Hematopoietic multipotent progenitor cell treated with erythropoietin and hydrocortisone succinate and interleukin-3 and kit ligand, for 8 days (in vitro differentiated cells): ENCODE data around the gene OGDH.
"Not testable (repeated sequence)": the region's sequence is repeated elsewhere in the genome, so short reads cannot be mapped to it uniquely, and the experiment has no call there.

Experiments used
- DNase-seq: peaks from one replicate; pipeline ENCODE4 v3.0.0-alpha.2; 2015

Gene OGDH

GRCh38 chr7:44606341-44607140, at the start of gene OGDH:
Gene OGDH (plus strand): TSS chr7:44606627. CDS start chr7:44624344, 17,717 bp downstream.
- peak; percentile 98 for DNase-seq

DNA sequence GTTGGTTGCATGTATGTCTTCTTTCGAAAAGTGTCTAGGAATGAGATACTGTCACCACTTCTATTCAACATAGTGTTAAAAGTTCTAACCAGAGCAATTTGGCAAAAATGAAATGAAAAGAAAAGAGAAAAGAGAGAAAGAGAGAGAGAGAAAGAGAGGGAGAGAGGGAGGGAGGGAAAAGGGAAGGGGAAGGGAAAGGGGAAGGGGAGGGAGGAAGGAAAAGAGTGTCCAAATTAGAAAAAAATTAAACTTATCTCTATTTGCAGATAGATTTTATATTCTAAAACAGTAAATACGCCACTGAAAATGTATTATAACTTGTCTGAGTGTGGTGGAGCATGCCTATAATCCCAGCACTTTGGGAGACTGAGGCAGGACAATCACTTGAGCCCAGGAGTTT, 48.9 kb upstream of the OGDH start:
- DNase-seq: no peak

DNA sequence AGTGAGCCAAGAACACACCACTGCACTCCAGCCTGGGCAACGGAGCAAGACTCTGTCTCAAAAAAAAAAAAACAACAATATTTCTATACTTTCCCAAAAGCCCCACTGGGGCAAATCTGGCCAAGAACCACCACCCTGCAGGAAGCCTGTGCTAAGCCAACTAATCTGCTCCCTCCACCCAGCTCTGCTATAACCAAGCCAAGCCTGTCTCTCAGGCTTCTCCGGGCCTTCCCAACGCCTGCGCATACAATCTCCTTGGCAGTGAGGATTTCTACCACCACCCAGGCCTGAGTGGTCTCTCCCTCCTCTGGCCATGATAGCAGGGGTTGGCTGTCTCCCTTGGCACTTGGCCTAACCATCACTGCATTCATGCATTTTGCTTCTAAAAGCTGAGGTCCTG, 46.9 kb upstream of the OGDH start:
- DNase-seq: no peak

DNA sequence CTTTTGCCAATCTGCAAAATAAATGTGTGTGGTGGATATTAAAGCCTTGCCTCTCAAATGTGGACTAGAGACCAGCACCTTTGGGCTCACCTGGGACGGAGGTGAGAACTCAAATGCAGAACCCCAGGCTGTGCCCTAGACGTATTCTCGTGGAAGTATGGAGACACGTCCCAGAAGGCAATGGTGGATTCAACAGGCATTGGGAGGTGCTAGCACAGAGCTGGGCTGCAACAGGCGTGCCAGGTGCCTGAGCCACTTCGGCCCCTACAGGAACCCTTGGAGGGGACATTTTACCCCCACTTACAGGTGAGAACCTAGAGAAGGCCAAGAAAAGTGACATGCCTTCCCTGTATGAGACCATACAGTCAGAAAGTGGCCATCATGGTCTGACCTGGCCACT, 44.9 kb upstream of the OGDH start:
- no peak for DNase-seq

DNA sequence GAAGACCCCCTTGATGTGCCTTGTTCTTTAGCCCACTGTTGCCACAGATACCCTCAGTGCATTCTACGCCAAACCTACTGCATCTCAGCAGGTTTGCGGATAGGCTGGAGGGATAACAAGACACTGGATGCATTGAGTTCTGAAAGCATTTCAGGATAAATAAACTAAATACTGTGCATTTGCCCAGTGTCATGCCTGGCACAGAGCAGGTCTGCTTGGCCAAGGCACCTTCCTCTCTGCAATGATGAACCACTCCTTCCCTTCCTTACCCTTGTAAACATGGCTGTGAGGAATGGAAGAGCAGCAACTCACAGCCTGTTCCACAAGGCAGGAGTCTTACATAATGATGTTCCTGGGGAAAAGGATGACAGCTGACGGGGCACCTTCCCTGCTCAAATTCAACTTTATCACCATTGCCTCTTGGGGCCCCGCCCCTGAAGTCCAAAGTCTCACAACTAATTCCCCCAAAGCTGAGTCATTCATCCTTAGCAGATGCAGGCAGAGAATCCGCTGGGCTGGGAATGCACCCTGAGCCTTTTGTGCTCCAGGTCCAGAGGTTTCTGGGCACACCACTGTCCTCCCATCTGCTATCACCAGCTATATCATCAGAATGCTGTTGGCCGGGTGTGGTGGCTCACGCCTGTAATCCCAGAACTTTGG, 44.3 kb upstream of the OGDH start:
- DNase-seq: peak; percentile 45

DNA sequence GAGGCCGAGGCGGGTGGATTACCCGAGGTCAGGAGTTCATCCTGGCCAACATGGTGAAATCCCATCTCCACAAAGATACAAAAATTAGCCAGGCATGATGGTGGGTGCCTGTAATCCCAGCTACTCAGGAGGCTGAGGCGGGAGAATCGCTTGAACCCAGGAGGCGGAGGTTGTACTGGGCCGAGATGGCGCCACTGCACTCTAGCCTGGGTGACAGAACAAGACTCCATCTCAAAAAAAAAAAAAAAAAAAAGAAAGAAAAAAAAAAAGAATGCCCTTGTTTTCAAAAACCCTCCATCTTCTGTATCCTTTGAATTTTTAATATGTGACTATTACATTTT, 43.8 kb upstream of the OGDH start:
- not testable (repeated sequence) for DNase-seq

DNA sequence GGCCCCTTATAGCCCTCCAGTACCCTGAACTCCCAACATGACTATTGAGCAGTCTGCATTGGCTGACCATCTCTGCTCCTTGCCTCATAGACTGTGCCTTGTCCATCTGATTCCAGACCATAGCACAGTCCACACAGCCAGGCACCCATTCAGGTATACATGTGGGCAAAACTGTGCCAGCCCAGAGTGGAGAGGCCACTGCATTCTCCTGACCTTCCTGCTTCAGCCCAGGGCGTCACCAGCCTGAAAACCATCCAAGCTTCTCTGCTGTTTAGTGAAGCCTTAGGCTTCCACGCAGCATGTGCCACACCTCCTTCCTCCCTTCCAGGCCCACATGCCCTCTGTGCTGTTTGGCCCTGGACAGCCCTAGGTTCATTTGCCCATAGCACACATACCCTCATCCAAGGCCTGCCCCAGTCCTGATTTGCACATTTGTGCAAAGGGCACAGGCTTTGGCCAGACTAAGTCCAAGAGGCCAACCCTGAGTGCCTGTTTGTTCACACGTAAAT, 43.2 kb upstream of the OGDH start:
- no peak for DNase-seq

DNA sequence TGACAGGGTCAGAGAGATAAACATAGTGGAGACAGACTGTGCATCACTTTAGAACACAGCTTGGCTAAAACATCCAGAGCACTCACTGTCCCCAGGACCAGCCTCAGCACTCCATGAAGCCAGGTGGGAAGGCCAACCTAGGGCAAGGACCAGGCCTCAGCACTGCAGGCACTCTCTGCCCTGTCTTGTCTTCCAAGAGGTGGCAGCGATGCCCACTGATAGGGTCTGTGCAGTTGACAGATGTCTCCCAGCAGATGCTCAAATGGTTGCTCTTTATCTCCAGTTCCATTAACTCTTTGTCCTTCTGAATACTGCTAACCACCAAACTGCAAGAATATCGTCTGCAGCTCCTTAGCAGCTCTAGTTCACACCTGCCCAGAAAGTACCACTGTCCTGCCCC, 41.8 kb upstream of the OGDH start:
- DNase-seq: peak; percentile 27

DNA sequence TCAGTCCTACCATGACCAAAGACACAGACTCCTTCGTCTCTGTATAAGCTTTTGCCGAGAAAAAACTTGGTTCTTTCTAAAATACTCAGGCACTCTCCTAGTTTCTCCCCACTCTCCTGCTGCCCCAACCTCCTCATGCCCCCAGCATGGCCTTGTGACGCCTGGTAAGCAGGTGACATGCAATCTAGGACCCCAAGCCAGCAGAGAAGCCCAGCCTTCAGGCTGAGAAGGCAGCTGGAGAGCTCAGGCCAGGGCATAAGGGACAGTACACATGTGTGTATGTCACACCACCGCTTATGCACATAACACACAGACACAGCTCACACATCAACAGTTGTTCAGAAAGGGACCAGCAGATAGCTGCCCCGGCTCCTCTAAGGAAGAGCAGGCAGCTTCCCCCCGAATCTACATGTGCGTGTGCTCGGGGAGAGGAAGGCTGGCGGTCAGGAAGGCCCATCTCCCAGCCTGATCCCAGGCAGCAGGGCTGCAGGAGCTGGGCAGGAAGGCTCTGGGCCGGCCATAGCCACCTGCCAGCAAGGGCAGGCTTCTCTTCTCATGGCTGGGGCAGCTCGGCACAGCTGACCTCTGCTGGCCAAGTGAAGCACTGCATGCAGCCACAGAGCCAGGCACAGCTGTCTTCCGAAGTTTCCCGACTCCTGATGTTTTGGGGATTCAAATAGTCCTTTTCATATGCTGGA, 41.2 kb upstream of the OGDH start:
- DNase-seq: peak; percentile 75

- DNase-seq: peak; percentile 90
Measured at GRCh38 chr7:44565795-44566559, 40.5 kb upstream of the OGDH start.

DNA sequence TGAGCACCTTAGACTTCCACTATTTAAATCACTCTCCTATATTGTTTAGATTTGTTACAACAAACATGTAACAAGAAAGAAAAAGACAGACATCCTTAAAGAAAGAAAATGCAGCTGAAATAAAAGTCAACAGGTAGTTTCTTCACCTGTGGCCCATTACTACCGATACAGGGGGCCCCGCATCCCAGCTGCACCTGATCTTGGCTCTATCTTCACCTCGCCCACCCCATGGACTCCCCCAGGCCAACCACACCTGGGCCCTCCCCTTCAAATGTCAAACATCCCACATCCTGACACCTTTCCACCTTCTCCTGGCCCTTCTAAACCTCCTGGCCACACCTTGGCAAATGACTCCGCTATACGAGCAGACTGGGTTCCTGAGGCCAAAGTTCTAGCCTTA, 39.7 kb upstream of the OGDH start:
- DNase-seq: no peak

GRCh38 chr7:44567884-44568283, 38.5 kb upstream of the OGDH start:
- no peak for DNase-seq

GRCh38 chr7:44568771-44569560, 37.5 kb upstream of the OGDH start:
- DNase-seq: no peak

DNA sequence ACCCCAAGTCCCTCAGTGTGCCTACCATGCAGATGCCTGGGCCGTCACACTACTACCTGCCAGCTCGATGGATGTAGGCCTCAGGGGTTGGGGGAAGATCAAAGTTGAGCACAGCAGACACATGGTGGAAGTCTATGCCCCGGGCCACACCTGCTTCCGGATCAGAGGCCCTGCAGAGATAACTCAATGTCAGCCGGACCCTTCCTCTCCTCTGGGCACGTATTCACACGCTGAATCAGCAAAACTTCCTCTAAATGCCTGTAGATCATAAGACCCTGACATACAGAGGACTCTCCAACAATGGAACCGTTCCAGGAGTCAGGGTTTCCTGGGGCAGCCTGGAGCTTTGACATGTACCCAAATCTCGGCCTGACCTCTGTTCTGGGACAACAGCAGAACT, 36.5 kb upstream of the OGDH start:
- no peak for DNase-seq

- DNase-seq: no peak
Measured at GRCh38 chr7:44572771-44573170, 33.7 kb upstream of the OGDH start.

DNA sequence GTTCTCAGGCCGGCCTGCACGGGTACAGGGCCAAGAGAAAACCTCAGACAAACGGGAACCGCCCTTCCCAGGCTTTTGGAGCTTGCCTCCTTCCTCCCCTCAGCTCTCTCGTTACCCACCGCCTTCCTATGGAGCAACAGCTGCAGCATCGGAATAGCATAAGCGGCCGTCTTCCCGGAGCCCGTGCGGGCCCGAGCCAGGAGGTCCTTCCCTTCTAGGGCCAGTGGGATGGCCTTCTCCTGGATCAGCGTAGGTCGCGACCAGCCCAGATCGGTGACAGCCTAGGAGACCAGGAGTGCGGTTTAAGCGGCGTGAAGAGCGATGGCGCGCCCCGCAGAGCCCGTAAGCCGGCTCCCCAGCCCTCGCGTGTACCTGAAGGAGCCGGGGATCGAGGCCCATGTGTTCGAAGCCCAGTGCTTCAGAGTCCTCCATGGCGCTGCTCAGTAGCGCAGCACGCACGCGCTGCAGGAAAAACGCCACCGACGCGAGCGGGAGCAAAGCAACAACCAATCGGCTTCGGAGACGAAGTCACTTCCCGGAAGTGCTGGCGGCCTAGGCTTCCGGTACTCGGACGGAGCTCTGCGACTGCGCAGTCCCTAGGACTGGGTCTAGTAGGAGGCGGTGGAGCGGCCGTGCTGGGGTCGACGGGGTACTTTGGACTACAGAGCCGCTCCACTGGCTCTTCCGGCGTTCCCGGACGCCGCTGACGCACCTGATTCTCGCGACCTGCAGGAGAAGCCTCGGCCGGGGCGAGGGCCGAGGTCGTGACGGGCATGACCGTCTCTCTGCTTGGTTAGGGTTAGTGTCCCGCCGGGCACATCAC, 32.8 kb upstream of the OGDH start, which contains the start of gene DDX56:
DDX56 (minus strand) TSS at position 445 of the 823 bp plus-strand sequence; CDS start at position 432, 13 bp downstream.
- peak; percentile 96 for DNase-seq

- no peak for DNase-seq
Measured at GRCh38 chr7:44574287-44574872, 32.0 kb upstream of the OGDH start.

- no peak for DNase-seq
Measured at GRCh38 chr7:44575054-44575453, 31.4 kb upstream of the OGDH start.

DNA sequence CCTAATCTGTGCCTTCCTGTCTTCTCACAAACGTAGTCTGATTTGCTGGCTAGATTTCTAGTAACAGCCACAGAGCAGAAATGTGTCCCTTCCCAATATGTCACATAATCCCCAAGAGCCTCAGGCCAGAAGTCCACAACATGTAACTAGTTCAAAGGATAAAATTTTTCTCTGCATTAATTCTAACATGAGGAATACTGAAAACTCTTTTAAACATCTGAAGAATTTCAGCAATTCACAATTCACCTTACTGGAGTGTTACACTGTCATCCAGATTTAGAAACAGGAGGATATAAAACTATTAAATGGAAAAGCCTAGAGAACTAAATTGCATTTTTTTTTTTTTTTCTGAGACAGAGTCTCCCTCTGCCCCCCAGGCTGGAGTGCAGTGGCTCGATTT, 30.2 kb upstream of the OGDH start:
- DNase-seq: no peak
